NCI-H1694 treated with DMSO at 0.1 percent for 48 hours (cell line): ENCODE data around the gene LRTM1.

Source experiments
- DNase-seq: peaks from one replicate; lab custom pipeline; 2025; lab: John Stamatoyannopoulos, UW

Gene LRTM1

GRCh38 chr3:54939557-54940300 is 11.9 kb upstream of the LRTM1 start:
- no peak for DNase-seq

- DNase-seq, result no peak
Measured at GRCh38 chr3:54936561-54936960, 8.7 kb upstream of the LRTM1 start.

GRCh38 chr3:54935869-54936268 is 8.0 kb upstream of the LRTM1 start:
- no peak for DNase-seq

- no peak for DNase-seq
Measured at GRCh38 chr3:54932606-54933005, 4.7 kb upstream of the LRTM1 start.

GRCh38 chr3:54931182-54931581 is 3.3 kb upstream of the LRTM1 start:
- no peak for DNase-seq

GRCh38 chr3:54918516-54918915 is 9.3 kb downstream of the LRTM1 start:
- DNase-seq, result no peak

GRCh38 chr3:54917862-54918261 is 10.0 kb downstream of the LRTM1 start:
- DNase-seq, result no peak

GRCh38 chr3:54917174-54917573 is 10.7 kb downstream of the LRTM1 start:
- no peak for DNase-seq

- no peak for DNase-seq
Measured at GRCh38 chr3:54916732-54917131, 11.1 kb downstream of the LRTM1 start.

GRCh38 chr3:54915976-54916375 is 11.9 kb downstream of the LRTM1 start:
- DNase-seq, result no peak

- DNase-seq, result no peak
Measured at GRCh38 chr3:54915181-54915580, 12.7 kb downstream of the LRTM1 start.

GRCh38 chr3:54914180-54914579 is 13.7 kb downstream of the LRTM1 start:
- DNase-seq, result no peak

- no peak for DNase-seq
Measured at GRCh38 chr3:54909191-54909590, 18.7 kb downstream of the LRTM1 start.

- DNase-seq, result no peak
Measured at GRCh38 chr3:54906763-54907162, 21.1 kb downstream of the LRTM1 start.

- no peak for DNase-seq
Measured at GRCh38 chr3:54905920-54906319, 21.9 kb downstream of the LRTM1 start.

- DNase-seq, result no peak
Measured at GRCh38 chr3:54905261-54905888, 22.5 kb downstream of the LRTM1 start.

GRCh38 chr3:54901906-54902685 is 25.8 kb downstream of the LRTM1 start:
- no peak for DNase-seq

- no peak for DNase-seq
Measured at GRCh38 chr3:54900838-54901591, 26.8 kb downstream of the LRTM1 start.

GRCh38 chr3:54899273-54899672 is 28.6 kb downstream of the LRTM1 start:
- DNase-seq, result no peak

GRCh38 chr3:54897028-54897711 is 30.7 kb downstream of the LRTM1 start:
- DNase-seq, result no peak

GRCh38 chr3:54895613-54896012 is 32.2 kb downstream of the LRTM1 start:
- no peak for DNase-seq

GRCh38 chr3:54892168-54892567 is 35.7 kb downstream of the LRTM1 start:
- no peak for DNase-seq
